ENCODE results near the gene TMA16.

DNA sequence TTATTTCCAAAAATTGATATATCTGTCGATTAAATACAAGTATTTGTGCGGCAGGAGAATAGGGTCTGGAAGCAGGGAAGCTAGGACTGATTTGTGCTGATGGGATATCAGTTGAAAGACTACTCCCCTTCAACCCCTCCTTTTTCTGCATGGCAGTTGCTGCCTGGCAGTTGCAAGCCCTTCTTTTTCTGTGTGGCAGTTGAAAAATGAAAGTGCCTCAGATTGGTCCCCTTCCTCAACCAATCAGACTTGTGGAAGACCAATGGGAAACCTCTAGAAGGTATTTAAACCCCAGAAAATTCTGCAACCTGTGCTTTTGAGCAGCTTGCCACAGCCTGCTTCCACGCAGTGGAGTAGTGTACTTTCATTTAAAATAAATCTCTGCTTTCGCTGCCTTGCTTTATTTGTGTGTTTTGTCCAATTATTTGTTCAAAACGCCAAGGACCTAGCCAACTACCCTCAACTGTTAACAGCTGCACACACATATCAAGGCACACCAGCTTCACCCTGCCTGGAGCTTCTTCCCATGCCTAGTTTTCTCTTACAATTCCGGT lies 1.5 kb upstream of the TMA16 start:
- TF ChIP-seq, protein P1, sequence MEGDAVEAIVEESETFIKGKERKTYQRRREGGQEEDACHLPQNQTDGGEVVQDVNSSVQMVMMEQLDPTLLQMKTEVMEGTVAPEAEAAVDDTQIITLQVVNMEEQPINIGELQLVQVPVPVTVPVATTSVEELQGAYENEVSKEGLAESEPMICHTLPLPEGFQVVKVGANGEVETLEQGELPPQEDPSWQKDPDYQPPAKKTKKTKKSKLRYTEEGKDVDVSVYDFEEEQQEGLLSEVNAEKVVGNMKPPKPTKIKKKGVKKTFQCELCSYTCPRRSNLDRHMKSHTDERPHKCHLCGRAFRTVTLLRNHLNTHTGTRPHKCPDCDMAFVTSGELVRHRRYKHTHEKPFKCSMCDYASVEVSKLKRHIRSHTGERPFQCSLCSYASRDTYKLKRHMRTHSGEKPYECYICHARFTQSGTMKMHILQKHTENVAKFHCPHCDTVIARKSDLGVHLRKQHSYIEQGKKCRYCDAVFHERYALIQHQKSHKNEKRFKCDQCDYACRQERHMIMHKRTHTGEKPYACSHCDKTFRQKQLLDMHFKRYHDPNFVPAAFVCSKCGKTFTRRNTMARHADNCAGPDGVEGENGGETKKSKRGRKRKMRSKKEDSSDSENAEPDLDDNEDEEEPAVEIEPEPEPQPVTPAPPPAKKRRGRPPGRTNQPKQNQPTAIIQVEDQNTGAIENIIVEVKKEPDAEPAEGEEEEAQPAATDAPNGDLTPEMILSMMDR (conservative IDR thresholded peaks at IDR 0.05 in 1 of 2, IDR thresholded peaks at IDR 0.05 in 1 of 2; ENCODE audit: extremely low read depth in 1 of 2, insufficient read depth in 1 of 2, low read depth in 1 of 2, low read length in 2 of 2) = no peak
- TF ChIP-seq EZH2 (IDR thresholded peaks at IDR 0.05; ENCODE audit: borderline replicate concordance, low read length) = no peak
